ENCODE data around the gene TRPM3.

The TRPM3 gene

GRCh38 chr9:71119746-71120145, 1.7 kb downstream of the TRPM3 start:
- H3K4me3 ChIP-seq (replicated peaks; ENCODE audit: insufficient read depth, low read length) = no peak overlapping the region
- TF ChIP-seq SPI1 (IDR thresholded peaks at IDR 0.05; ENCODE audit: borderline replicate concordance, low read depth) = no peak
- no peak for TF ChIP-seq REST (IDR thresholded peaks at IDR 0.05; ENCODE audit: insufficient replicate concordance, low read depth)
- TF ChIP-seq, protein P1, sequence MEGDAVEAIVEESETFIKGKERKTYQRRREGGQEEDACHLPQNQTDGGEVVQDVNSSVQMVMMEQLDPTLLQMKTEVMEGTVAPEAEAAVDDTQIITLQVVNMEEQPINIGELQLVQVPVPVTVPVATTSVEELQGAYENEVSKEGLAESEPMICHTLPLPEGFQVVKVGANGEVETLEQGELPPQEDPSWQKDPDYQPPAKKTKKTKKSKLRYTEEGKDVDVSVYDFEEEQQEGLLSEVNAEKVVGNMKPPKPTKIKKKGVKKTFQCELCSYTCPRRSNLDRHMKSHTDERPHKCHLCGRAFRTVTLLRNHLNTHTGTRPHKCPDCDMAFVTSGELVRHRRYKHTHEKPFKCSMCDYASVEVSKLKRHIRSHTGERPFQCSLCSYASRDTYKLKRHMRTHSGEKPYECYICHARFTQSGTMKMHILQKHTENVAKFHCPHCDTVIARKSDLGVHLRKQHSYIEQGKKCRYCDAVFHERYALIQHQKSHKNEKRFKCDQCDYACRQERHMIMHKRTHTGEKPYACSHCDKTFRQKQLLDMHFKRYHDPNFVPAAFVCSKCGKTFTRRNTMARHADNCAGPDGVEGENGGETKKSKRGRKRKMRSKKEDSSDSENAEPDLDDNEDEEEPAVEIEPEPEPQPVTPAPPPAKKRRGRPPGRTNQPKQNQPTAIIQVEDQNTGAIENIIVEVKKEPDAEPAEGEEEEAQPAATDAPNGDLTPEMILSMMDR (IDR thresholded peaks at IDR 0.05; ENCODE audit: insufficient read depth, low read length) = no peak
- TF ChIP-seq POLR2AphosphoS5 (IDR thresholded peaks at IDR 0.05; ENCODE audit: low read depth) = no peak
- TF ChIP-seq GABPA (IDR thresholded peaks at IDR 0.05; ENCODE audit: low read depth) = no peak
- DNase-seq (ENCODE audit: low read depth in 1 of 2, low spot score in 1 of 2) = no peak
- no peak overlapping the region for H3K27ac ChIP-seq (replicated peaks)
- H3K27me3 ChIP-seq (ENCODE audit: insufficient read depth, poor library complexity, severe bottlenecking) = peaks cover 3% of the 10 kb centered on the region

- DNase-seq (ENCODE audit: low read depth in 1 of 2, low spot score in 1 of 2) = no peak
- no peak overlapping the region for H3K27ac ChIP-seq (replicated peaks)
Observed at GRCh38 chr9:71118324-71118723, 3.1 kb downstream of the TRPM3 start.

DNA sequence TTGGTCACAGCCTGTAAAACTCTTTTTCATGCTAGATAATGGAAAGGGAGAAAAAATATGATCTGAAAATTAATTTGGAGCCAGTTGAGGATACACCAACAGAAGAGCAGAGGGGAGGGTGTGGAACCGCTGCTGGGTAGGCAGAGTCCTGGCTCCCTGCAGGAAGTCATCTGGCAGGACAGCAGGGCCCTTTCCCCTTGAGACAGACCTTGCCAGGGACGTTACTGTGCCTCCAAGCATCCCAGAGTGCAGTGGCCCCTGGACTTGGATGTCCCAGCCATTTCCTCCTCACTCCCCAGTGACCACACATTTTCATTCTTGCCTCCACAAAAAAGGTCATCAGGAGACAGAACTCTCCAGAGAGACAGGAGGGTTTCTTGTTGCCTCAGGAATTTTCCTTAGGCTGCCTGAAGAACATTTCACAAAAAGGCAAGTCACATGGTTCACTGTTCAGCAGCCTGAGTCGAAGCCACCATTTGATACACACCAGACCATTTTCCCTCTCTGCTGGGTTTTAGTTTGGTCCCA, 5.9 kb downstream of the TRPM3 start:
- H3K27me3 ChIP-seq (ENCODE audit: insufficient read depth, poor library complexity, severe bottlenecking) = peaks cover 3% of the 10 kb centered on the region
- no peak overlapping the region for H3K4me3 ChIP-seq (replicated peaks; ENCODE audit: insufficient read depth, low read length)
- DNase-seq (ENCODE audit: low read depth in 1 of 2, low spot score in 1 of 2) = no peak
- TF ChIP-seq REST (IDR thresholded peaks at IDR 0.05; ENCODE audit: insufficient replicate concordance, low read depth) = no peak
- TF ChIP-seq, protein P1 (IDR thresholded peaks at IDR 0.05; ENCODE audit: insufficient read depth, low read length) = no peak
- no peak for TF ChIP-seq GABPA (IDR thresholded peaks at IDR 0.05; ENCODE audit: low read depth)
- no peak for TF ChIP-seq POLR2AphosphoS5 (IDR thresholded peaks at IDR 0.05; ENCODE audit: low read depth)
- no peak for TF ChIP-seq SPI1 (IDR thresholded peaks at IDR 0.05; ENCODE audit: borderline replicate concordance, low read depth)
- no peak overlapping the region for H3K27ac ChIP-seq (replicated peaks)

More at GRCh38 chr9:71118324-71118723, 3.1 kb downstream of the TRPM3 start:
- TF ChIP-seq, protein P1 (IDR thresholded peaks at IDR 0.05; ENCODE audit: insufficient read depth, low read length) = no peak
- TF ChIP-seq GABPA (IDR thresholded peaks at IDR 0.05; ENCODE audit: low read depth) (no peak), SPI1 (IDR thresholded peaks at IDR 0.05; ENCODE audit: borderline replicate concordance, low read depth) (no peak), REST (IDR thresholded peaks at IDR 0.05; ENCODE audit: insufficient replicate concordance, low read depth) (no peak), POLR2AphosphoS5 (IDR thresholded peaks at IDR 0.05; ENCODE audit: low read depth) (no peak)
- Histone ChIP-seq H3K4me3 (replicated peaks; ENCODE audit: insufficient read depth, low read length) (no peak overlapping the region), H3K27me3 (ENCODE audit: insufficient read depth, poor library complexity, severe bottlenecking) (peaks cover 3% of the 10 kb centered on the region)
